ENCODE measurements around the gene CCDC24.

GRCh38 chr1:43991476-43992231 is at the start of gene CCDC24:
- TF ChIP-seq CTCF (IDR thresholded peaks at IDR 0.05): no peak
- TF ChIP-seq POLR2AphosphoS5 (IDR thresholded peaks at IDR 0.05; ENCODE audit: insufficient read depth in 1 of 2, low read depth in 1 of 2): peak; percentile 39 to 81
- no peak for TF ChIP-seq POLR2A (IDR thresholded peaks at IDR 0.05)
